HG03066 (cell line): ENCODE data around the gene KRTAP20-3.

Experiments used
- ATAC-seq: cut with Tn5 transposase; IDR thresholded peaks from one replicate; pipeline ENCODE4 v1.9.1; 2021; ENCODE audit warnings: low read depth; ENCODE audit not compliant: unreplicated experiment

The KRTAP20-3 gene

GRCh38 chr21:30676737-30677136 lies 34.1 kb downstream of the KRTAP20-3 start:
- no peak for ATAC-seq

GRCh38 chr21:30680586-30680985 lies 37.9 kb downstream of the KRTAP20-3 start:
- ATAC-seq = no peak

GRCh38 chr21:30684506-30684905 lies 41.8 kb downstream of the KRTAP20-3 start:
- no peak for ATAC-seq

- no peak for ATAC-seq
Observed at GRCh38 chr21:30689822-30690221, 47.2 kb downstream of the KRTAP20-3 start.
